Peyer's patch (tissue), 4 donors: ENCODE results near the gene CAMP. TPM values are rescaled to one million over a fixed set of nuclear protein-coding genes. Genes with fewer than 3 reads are reported as not detected.

Experiments used
- DNase-seq, 3 donors: peaks; one replicate each; pipeline ENCODE4 v3.0.0-alpha.2; 2017 to 2019
- H3K27ac ChIP-seq, 4 donors: fragments of 200-600 bp; sonication (generic); one replicate each; pipeline ENCODE4 v1.5.1; 2016 to 2019
- H3K27me3 ChIP-seq, 2 donors: fragments of 200-600 bp; sonication (generic); one replicate each; pipeline ENCODE4 v1.5.1; 2019
- H3K36me3 ChIP-seq, 3 donors: fragments of 200-600 bp; sonication (generic); one replicate each; pipeline ENCODE4 v1.5.1; 2016 to 2019
- H3K4me1 ChIP-seq, 4 donors: fragments of 200-600 bp; sonication (generic); one replicate each; pipeline ENCODE4 v1.5.1; 2016 to 2019
- H3K4me3 ChIP-seq, 4 donors: fragments of 200-600 bp; sonication (generic); 1 replicate in 3 of 4; 2 replicates in 1 of 4; pipeline ENCODE4 v1.5.1; 2016 to 2019; ENCODE audit warnings: mild to moderate bottlenecking in 1 of 4
- H3K9me3 ChIP-seq, 4 donors: fragments of 200-600 bp; sonication (generic); one replicate each; pipeline ENCODE4 v1.5.1; 2016 to 2019; ENCODE audit warnings: mild to moderate bottlenecking in 1 of 4
- CTCF ChIP-seq, 6 experiments: fragments of 450-650 bp in 4 of 6; fragments of 200-600 bp in 2 of 6; sonication (generic) in 1 of 6; IDR thresholded peaks; one replicate each; pipeline ENCODE4 v1.5.1; 2017 to 2019; ENCODE audit warnings: antibody characterized with exemption in 6 of 6, mild to moderate bottlenecking in 3 of 6, moderate library complexity in 1 of 6
- POLR2A ChIP-seq, 2 donors: fragments of 450-650 bp; IDR thresholded peaks; one replicate each; pipeline ENCODE4 v1.5.1; 2017; ENCODE audit warnings: antibody characterized with exemption in 2 of 2, mild to moderate bottlenecking in 2 of 2, moderate library complexity in 2 of 2
- small RNA-seq, 2 donors: library from RNA; depleted of rRNA; stranded (forward); fragments of <200 nt; gene quantifications; one replicate each; pipeline ENCODE3, GENCODE V24; 2016
- total RNA-seq, 4 donors: library from RNA; depleted of rRNA; stranded (reverse); fragments of >200 nt; gene quantifications; one replicate each; pipeline ENCODE4 v1.1.0, GENCODE V29; 2016

The CAMP gene
- total RNA-seq, 4 donors from 2014 or later = not detected

DNA sequence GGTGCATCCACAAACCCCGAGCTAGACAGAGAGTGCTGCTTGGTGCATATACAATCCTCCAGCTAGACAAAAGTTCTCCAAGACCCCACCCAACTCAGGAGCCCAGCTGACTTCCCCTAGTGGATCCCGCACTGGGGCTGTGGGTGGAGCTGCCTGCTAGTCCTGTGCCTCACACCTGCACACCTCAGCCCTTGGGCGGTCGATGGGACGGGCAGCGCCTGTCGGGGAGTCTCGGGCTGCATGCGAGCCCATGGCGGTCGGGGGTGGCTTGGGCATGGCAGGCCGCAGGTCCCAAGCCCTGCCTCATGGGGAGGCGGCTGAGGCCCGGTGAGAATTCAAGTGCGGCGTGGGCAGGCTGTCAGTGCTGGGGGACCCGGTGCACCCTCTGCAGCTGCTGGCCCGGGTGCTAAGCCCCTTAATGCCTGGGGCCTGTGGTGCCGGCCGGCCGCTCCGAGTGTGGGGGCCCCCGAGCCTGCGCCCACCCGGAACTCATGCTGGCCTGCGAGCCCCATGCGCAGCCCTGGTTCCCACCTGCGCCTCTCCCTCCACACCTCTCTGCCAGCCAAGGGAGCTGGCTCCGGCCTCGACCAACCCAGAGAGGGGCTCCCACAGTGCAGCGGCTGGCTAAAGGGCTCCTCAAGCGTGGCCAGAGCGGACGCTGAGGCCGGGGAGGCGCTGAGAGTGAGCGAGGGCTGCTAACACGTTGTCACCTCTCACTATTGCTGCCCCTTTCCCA is 48.6 kb downstream of the CAMP start:
- Histone ChIP-seq H3K27me3 (no peaks in the 10 kb centered on the region), H3K9me3 (no peaks in the 10 kb centered on the region), H3K4me1 (peaks cover 0 to 17% (median 2%) of the 10 kb centered on the region in 4 donors), H3K27ac (no peak overlapping the region), H3K4me3 (no peak overlapping the region), H3K36me3 (peaks cover 0 to 2% (median 0%) of the 10 kb centered on the region in 3 donors)
- no peak for DNase-seq
- no peak for TF ChIP-seq POLR2A (IDR thresholded peaks at IDR 0.05)
- no peak for TF ChIP-seq CTCF (IDR thresholded peaks at IDR 0.05)

GRCh38 chr3:48273594-48274211 is 50.4 kb downstream of the CAMP start:
- Histone ChIP-seq H3K4me1 (peaks cover 0 to 3% (median 1%) of the 10 kb centered on the region in 4 donors), H3K36me3 (no peaks in the 10 kb centered on the region), H3K9me3 (no peaks in the 10 kb centered on the region), H3K4me3 (no peak overlapping the region), H3K27me3 (no peaks in the 10 kb centered on the region), H3K27ac (no peak overlapping the region)
- TF ChIP-seq CTCF (IDR thresholded peaks at IDR 0.05) (peak; percentile 47 to 82 (median 80)), POLR2A (IDR thresholded peaks at IDR 0.05) (no peak)
- peak in 2 of 3 donors; percentile 39 to 76 for DNase-seq

DNA sequence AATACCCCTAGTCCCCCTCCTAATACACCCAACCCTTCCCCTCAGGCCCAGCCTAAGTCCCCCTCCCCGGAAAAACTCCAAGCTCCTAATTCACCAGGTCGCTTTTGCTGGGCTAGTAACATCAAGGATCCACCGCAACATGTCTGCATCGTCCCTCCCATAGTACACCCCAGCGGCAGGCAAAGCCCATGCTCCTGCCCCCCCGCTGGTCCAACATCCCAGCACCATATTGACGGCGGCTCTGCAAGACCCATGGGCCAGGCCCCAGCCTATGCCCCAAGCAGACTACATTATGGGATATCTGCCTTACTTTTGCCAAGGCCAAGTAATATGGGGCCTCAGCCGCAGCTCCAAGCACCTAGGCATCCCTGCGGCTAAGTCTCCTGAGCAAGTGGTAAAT is 51.2 kb downstream of the CAMP start:
- DNase-seq = no peak
- H3K4me1 ChIP-seq = no peaks in the 10 kb centered on the region
- no peaks in the 10 kb centered on the region for H3K27me3 ChIP-seq
- H3K27ac ChIP-seq = no peak overlapping the region
- no peaks in the 10 kb centered on the region for H3K9me3 ChIP-seq
- H3K4me3 ChIP-seq = no peak overlapping the region
- no peak for TF ChIP-seq POLR2A (IDR thresholded peaks at IDR 0.05)
- H3K36me3 ChIP-seq = no peaks in the 10 kb centered on the region

Small RNAs within 50 kb of the gene (small RNA-seq; reads per million reads assigned to genes)
- gene MIR4443 (0.19 to 1.2 reads per million in 2 donors), gene NDUFB1P1 (0 reads per million in 2 donors), gene RNU7-128P (0 reads per million in 2 donors)

Other genes starting within 250 kb of the CAMP start
- gene MAP4, start 207.1 kb upstream of the CAMP start, total RNA-seq = 100 to 1,000 TPM in 1 of 4 donors, 10 to 100 TPM in 3; 55.0 to 171 (median 89.3) TPM
- gene CDC25A, start 35.1 kb upstream of the CAMP start, total RNA-seq = 10 to 100 TPM in 1 of 4 donors, 1 to 10 TPM in 3; 3.3 to 10.4 (median 6.3) TPM
- 10 to 100 TPM in 3 of 4 donors, 1 to 10 TPM in 1; 5.6 to 91.6 (median 14.6) TPM for gene ZNF589, start 17.6 kb downstream of the CAMP start, total RNA-seq
- gene NME6, start 77.9 kb downstream of the CAMP start, total RNA-seq = 10 to 100 TPM; 24.0 to 49.6 (median 39.2) TPM
- gene SPINK8, start 110.2 kb downstream of the CAMP start, total RNA-seq = not detected
- gene FBXW12, start 148.7 kb downstream of the CAMP start, total RNA-seq = not detected
- 100 to 1,000 TPM; 150 to 455 (median 312) TPM for gene PLXNB1, start 206.6 kb downstream of the CAMP start, total RNA-seq
- 10 to 100 TPM in 1 of 4 donors, 1 to 10 TPM in 3; 7.4 to 13.1 (median 9.1) TPM for gene CCDC51, start 216.6 kb downstream of the CAMP start, total RNA-seq
- 100 to 1,000 TPM; 142 to 246 (median 153) TPM for gene TMA7, start 216.8 kb downstream of the CAMP start, total RNA-seq
- 10 to 100 TPM in 1 of 4 donors, 1 to 10 TPM in 3; 2.6 to 13.2 (median 6.0) TPM for gene ATRIP, start 223.2 kb downstream of the CAMP start, total RNA-seq